Measurements from ENCODE around the gene ATP8B4.

Gene ATP8B4

DNA sequence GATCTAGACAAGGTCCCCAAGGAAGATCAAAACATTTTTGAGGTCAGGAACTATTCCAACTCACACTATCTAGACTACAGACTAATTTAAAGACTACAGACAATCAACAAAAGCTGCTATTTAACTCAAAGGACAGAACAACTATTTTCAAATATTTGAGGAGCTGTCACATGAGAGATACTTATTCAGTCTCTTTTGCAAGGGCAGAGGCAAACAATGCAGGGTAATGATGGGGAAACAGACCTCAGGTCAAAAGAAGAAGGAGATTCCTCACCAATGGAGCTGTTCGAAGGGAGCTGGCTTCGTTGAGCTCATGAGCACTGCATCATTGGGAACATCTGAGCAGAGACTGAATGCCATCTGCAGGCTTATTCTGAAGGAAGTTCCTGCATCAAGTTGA, 266.3 kb downstream of the ATP8B4 start:
- WGBS, 2 experiments, result 88 to 91% methylated on average over 2 of the region's 2 CpGs
- Histone ChIP-seq H3K9me3 (ENCODE audit: control insufficient read depth, low read length) (no peaks in the 10 kb centered on the region), H3K36me3 (ENCODE audit: control insufficient read depth, insufficient read depth, low read length) (no peaks in the 10 kb centered on the region), H3K27me3 (ENCODE audit: control insufficient read depth, insufficient read depth, low read length, poor library complexity, severe bottlenecking) (no peaks in the 10 kb centered on the region), H3K27ac (ENCODE audit: insufficient read depth, low read depth, low read length, poor library complexity, severe bottlenecking) (no peak overlapping the region), H3K4me3 (ENCODE audit: insufficient read depth, low read depth, low read length) (no peak overlapping the region), H3K4me1 (ENCODE audit: control insufficient read depth, insufficient read depth, low read length) (no peaks in the 10 kb centered on the region)

DNA sequence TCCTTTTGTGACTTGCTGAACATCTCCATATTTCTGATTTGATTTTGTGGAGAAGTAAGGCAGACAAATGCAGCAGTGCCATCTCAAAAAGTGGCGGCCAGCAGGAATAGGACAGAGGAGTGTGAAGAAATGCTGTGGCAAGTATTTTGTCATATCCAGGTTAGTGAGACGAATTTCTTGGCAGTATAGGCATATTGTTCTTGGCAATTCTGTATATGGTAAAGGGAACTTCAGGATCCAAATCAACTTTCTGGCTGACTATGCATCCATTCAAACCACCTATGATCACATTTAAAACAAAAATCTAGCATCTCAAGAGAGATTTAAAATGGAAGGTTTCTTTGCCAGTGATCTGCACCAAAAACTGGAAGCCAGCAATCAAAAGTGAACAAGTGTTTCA, 270.2 kb downstream of the ATP8B4 start:
- 92 to 97% methylated on average over 2 of the region's 2 CpGs for WGBS, 2 experiments
- Histone ChIP-seq H3K9me3 (ENCODE audit: control insufficient read depth, low read length) (no peaks in the 10 kb centered on the region), H3K4me1 (ENCODE audit: control insufficient read depth, insufficient read depth, low read length) (no peaks in the 10 kb centered on the region), H3K27ac (ENCODE audit: insufficient read depth, low read depth, low read length, poor library complexity, severe bottlenecking) (no peak overlapping the region), H3K4me3 (ENCODE audit: insufficient read depth, low read depth, low read length) (no peak overlapping the region), H3K27me3 (ENCODE audit: control insufficient read depth, insufficient read depth, low read length, poor library complexity, severe bottlenecking) (no peaks in the 10 kb centered on the region), H3K36me3 (ENCODE audit: control insufficient read depth, insufficient read depth, low read length) (no peaks in the 10 kb centered on the region)

DNA sequence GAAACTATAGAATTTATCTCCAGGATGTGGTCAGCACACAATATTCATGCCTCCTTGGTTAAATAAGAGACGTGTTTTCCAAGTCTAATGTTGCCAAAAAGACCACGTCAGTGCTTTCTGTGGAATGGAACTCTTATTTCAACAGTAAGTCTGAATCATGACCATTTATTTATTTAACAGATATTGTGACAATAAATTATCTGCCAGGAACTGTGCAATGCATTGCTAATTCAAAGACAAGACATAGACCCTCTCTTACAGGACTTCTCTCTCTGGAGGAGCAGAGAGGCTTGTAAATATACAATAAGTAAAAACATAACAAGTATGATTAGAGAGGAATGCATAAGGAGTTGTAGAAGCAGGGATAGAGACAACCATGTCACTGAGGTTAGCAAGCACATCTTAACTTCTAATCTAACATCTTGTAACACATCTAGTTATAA, 270.7 kb downstream of the ATP8B4 start:
- 93 to 94% methylated on average over 2 of the region's 2 CpGs for WGBS, 2 experiments
- Histone ChIP-seq H3K27me3 (ENCODE audit: control insufficient read depth, insufficient read depth, low read length, poor library complexity, severe bottlenecking) (no peaks in the 10 kb centered on the region), H3K36me3 (ENCODE audit: control insufficient read depth, insufficient read depth, low read length) (no peaks in the 10 kb centered on the region), H3K4me1 (ENCODE audit: control insufficient read depth, insufficient read depth, low read length) (no peaks in the 10 kb centered on the region), H3K9me3 (ENCODE audit: control insufficient read depth, low read length) (no peaks in the 10 kb centered on the region), H3K4me3 (ENCODE audit: insufficient read depth, low read depth, low read length) (no peak overlapping the region), H3K27ac (ENCODE audit: insufficient read depth, low read depth, low read length, poor library complexity, severe bottlenecking) (no peak overlapping the region)

DNA sequence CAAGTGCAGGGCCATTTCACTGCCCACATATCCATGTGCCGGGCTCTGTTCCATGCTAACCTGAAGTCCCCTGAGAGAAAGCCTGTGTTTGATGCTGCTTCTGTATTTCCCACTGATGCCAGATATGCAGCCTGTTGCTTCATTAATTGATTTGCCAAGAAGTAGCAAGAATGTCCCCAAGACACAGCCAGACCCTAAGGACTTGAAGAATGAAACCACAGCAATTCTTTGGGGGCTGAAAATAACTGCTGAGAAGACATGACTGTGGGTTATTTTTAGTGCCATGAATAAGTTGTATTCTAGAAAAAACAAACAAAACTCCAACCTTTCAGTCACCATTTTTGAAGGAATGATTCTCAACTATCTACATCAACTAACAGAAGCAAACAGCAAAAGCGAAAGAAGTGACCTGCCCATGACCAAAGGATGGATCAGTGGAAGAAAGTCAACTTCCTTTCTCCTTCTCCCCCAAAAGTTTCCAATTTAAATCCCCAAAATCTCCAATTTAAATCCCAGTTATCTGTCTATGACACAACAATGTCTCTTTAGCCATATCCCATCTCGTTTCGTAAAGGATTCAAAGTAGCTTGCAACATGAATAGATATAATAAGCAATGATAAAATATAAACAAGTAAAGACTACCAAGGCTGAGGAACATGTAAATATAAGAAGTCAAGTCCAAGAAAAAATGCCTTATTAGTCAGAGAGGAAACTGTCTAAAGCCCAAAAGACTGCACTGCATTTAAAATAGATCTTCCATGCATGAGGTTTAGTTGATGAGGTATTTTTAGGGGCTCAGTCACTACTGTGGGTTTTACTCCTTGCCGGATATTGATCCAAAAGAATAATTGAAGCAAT, 271.4 kb downstream of the ATP8B4 start:
- H3K4me1 ChIP-seq (ENCODE audit: control insufficient read depth, insufficient read depth, low read length), result no peaks in the 10 kb centered on the region
- H3K27ac ChIP-seq (ENCODE audit: insufficient read depth, low read depth, low read length, poor library complexity, severe bottlenecking), result no peak overlapping the region
- 91 to 95% methylated on average over 2 to 4 of the region's 5 CpGs for WGBS, 2 experiments
- no peaks in the 10 kb centered on the region for H3K27me3 ChIP-seq (ENCODE audit: control insufficient read depth, insufficient read depth, low read length, poor library complexity, severe bottlenecking)
- no peaks in the 10 kb centered on the region for H3K36me3 ChIP-seq (ENCODE audit: control insufficient read depth, insufficient read depth, low read length)
- H3K9me3 ChIP-seq (ENCODE audit: control insufficient read depth, low read length), result no peaks in the 10 kb centered on the region
- H3K4me3 ChIP-seq (ENCODE audit: insufficient read depth, low read depth, low read length), result no peak overlapping the region

DNA sequence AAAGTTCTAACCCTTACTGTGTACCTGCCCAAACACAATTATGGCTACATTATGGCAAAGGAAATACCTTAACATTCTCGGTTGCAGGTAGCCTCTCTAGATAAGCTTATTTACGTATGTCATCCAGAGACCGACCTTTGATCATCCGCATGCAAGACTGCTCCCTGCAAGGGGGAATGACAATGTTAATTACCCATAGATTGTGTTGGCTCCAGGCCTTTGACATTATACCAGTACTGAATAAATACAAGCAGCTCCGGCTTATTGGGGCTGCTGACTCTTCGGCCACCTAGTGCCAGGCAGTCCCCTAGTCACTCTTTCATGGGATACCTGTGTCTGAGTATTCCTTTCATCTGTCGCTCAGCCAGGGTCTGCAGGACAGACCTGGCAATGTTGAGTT, 274.6 kb downstream of the ATP8B4 start:
- Histone ChIP-seq H3K9me3 (ENCODE audit: control insufficient read depth, low read length) (no peaks in the 10 kb centered on the region), H3K27me3 (ENCODE audit: control insufficient read depth, insufficient read depth, low read length, poor library complexity, severe bottlenecking) (no peaks in the 10 kb centered on the region), H3K4me3 (ENCODE audit: insufficient read depth, low read depth, low read length) (no peak overlapping the region), H3K36me3 (ENCODE audit: control insufficient read depth, insufficient read depth, low read length) (no peaks in the 10 kb centered on the region), H3K4me1 (ENCODE audit: control insufficient read depth, insufficient read depth, low read length) (no peaks in the 10 kb centered on the region), H3K27ac (ENCODE audit: insufficient read depth, low read depth, low read length, poor library complexity, severe bottlenecking) (no peak overlapping the region)
- 92% methylated on average over 7 of the region's 7 CpGs for WGBS, 2 experiments

DNA sequence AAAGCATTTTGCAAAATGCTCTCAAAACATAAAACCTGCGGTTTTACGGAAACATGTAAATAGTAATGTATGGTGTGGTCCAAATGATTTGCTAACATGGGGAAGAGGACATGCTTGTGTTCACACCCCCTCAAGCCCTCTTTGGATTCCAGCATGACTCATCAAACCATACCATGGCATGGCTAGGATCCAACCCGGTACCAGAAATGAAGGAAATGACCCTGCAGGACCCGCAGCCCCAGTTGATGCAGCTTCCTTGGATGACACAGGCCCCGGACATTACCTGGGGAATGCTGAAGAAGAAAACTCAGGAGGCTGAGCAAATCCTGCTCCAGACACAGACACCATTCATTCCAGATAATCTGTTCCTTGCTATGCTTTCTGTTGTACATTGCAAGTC, 275.3 kb downstream of the ATP8B4 start:
- Histone ChIP-seq H3K27me3 (ENCODE audit: control insufficient read depth, insufficient read depth, low read length, poor library complexity, severe bottlenecking) (no peaks in the 10 kb centered on the region), H3K9me3 (ENCODE audit: control insufficient read depth, low read length) (no peaks in the 10 kb centered on the region), H3K4me1 (ENCODE audit: control insufficient read depth, insufficient read depth, low read length) (no peaks in the 10 kb centered on the region), H3K4me3 (ENCODE audit: insufficient read depth, low read depth, low read length) (no peak overlapping the region), H3K36me3 (ENCODE audit: control insufficient read depth, insufficient read depth, low read length) (no peaks in the 10 kb centered on the region), H3K27ac (ENCODE audit: insufficient read depth, low read depth, low read length, poor library complexity, severe bottlenecking) (no peak overlapping the region)
- WGBS, 2 experiments, result 95 to 96% methylated on average over 5 of the region's 5 CpGs

DNA sequence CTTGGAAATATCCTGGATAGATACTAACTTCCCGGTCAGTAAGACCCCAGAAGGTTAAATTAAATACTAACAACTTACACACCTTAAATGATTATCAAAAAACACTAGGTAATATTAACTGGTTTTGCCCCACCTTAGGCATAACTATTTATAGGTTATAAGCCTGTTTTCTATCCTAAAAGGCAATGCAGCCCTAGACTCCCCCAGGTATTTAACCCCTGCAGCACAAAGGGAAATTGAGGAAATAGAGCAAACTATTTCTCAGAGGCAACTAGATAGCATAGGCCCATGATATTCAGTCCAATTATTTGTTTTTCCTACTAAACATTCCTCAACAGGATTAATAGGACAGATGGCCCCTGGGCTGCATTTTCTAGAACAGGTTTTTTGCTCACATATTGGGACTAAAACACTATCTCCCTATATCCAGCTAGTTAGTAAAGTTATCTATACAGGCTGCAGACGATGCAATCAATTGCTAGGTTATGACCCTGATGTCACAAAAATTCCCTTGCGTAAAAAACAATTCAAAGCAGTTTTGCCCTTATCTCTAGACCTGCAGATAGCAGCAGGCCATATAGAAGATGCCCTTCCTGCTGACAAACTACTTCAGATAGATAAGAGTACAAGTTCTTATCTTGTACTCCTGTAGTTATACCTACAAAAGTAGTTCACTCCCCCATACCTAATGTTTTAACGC, 276.9 kb downstream of the ATP8B4 start:
- H3K4me3 ChIP-seq (ENCODE audit: insufficient read depth, low read depth, low read length), result no peak overlapping the region
- no peak overlapping the region for H3K27ac ChIP-seq (ENCODE audit: insufficient read depth, low read depth, low read length, poor library complexity, severe bottlenecking)
- no peaks in the 10 kb centered on the region for H3K27me3 ChIP-seq (ENCODE audit: control insufficient read depth, insufficient read depth, low read length, poor library complexity, severe bottlenecking)
- H3K36me3 ChIP-seq (ENCODE audit: control insufficient read depth, insufficient read depth, low read length), result no peaks in the 10 kb centered on the region
- 93 to 94% methylated on average over 3 to 4 of the region's 4 CpGs for WGBS, 2 experiments
- no peaks in the 10 kb centered on the region for H3K9me3 ChIP-seq (ENCODE audit: control insufficient read depth, low read length)
- no peaks in the 10 kb centered on the region for H3K4me1 ChIP-seq (ENCODE audit: control insufficient read depth, insufficient read depth, low read length)

DNA sequence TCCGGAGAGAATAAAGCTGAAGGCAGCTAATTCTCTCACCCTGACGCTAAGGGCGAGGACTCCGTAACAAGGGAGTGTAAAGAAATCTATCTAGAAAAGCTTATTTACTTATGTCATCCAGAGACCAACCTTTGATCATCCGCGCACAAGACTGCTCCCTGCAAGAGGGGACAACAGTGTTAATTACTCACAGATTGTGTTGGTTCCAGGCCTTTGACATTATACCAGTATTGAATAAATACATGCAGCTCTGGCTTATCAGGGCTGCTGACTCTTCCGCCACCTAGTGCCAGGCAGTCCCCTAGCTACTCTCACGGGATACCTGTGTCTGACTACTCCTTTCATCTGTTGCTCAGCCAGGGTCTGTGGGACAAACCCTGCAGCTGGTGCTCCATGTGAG, 286.5 kb downstream of the ATP8B4 start:
- no peak overlapping the region for H3K27ac ChIP-seq (ENCODE audit: insufficient read depth, low read depth, low read length, poor library complexity, severe bottlenecking)
- H3K4me1 ChIP-seq (ENCODE audit: control insufficient read depth, insufficient read depth, low read length), result no peaks in the 10 kb centered on the region
- no peaks in the 10 kb centered on the region for H3K36me3 ChIP-seq (ENCODE audit: control insufficient read depth, insufficient read depth, low read length)
- no peaks in the 10 kb centered on the region for H3K27me3 ChIP-seq (ENCODE audit: control insufficient read depth, insufficient read depth, low read length, poor library complexity, severe bottlenecking)
- no peak overlapping the region for H3K4me3 ChIP-seq (ENCODE audit: insufficient read depth, low read depth, low read length)
- no peaks in the 10 kb centered on the region for H3K9me3 ChIP-seq (ENCODE audit: control insufficient read depth, low read length)
- 79 to 86% methylated on average over 8 of the region's 8 CpGs for WGBS, 2 experiments

DNA sequence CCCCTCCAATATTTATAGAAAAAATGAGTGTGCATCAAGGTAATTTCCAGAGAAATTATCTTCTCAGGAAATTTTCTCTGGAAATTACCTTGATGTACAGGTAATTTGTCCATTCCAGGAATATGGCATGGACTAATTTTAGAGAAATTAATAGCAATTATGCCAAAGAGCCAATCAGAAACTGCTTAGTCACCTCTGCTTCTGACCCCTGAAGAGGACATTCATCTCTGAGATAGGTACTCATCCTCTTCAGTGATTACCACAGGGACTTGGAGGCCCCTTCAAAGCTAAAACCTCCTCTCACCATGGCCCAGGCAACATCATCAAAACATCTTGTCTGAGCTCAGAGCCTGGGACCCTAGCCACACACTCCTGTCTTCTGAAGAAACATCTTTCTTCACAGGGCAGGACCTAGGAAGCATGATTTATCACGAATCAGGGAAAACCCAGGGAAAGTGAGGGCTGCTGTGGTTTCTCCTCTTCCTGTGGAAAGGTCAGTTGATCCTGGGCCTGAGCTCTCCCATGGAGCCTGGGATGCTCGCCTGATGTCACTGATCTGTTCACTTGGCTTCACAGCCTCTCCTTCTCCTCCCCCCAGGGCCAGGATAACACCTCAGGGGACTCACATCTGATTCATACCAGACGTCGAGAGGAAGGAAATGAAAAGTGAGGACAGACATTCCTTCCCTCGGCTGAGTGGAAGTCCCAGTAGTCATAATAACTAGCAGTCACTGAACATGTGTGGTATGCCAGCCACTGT, 287.6 kb downstream of the ATP8B4 start:
- no peaks in the 10 kb centered on the region for H3K27me3 ChIP-seq (ENCODE audit: control insufficient read depth, insufficient read depth, low read length, poor library complexity, severe bottlenecking)
- H3K27ac ChIP-seq (ENCODE audit: insufficient read depth, low read depth, low read length, poor library complexity, severe bottlenecking), result no peak overlapping the region
- H3K36me3 ChIP-seq (ENCODE audit: control insufficient read depth, insufficient read depth, low read length), result no peaks in the 10 kb centered on the region
- no peaks in the 10 kb centered on the region for H3K9me3 ChIP-seq (ENCODE audit: control insufficient read depth, low read length)
- no peaks in the 10 kb centered on the region for H3K4me1 ChIP-seq (ENCODE audit: control insufficient read depth, insufficient read depth, low read length)
- H3K4me3 ChIP-seq (ENCODE audit: insufficient read depth, low read depth, low read length), result no peak overlapping the region
- 90% methylated on average over 5 of the region's 5 CpGs for WGBS, 2 experiments

DNA sequence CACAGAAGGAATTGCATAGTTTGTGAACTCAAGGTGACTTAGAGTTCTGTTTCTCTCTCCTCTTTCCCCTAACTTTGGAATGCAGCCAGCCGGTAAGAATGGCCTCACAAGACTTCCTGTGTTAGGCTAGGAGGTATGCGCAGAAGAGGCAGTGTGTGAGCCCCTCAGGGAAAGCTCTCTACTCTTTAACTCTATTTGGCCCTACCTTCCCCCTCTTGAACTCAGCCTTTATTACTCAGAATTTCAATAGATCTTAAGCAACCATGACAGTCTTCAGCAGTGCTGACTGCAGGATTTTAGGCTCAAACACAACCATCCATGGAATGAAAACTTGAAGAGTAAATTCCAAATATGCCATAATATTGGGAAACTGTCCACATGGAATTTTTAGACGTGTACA, 288.6 kb downstream of the ATP8B4 start:
- 79 to 83% methylated on average over 3 of the region's 3 CpGs for WGBS, 2 experiments
- H3K9me3 ChIP-seq (ENCODE audit: control insufficient read depth, low read length), result no peaks in the 10 kb centered on the region
- no peaks in the 10 kb centered on the region for H3K4me1 ChIP-seq (ENCODE audit: control insufficient read depth, insufficient read depth, low read length)
- no peaks in the 10 kb centered on the region for H3K36me3 ChIP-seq (ENCODE audit: control insufficient read depth, insufficient read depth, low read length)
- H3K27ac ChIP-seq (ENCODE audit: insufficient read depth, low read depth, low read length, poor library complexity, severe bottlenecking), result no peak overlapping the region
- H3K4me3 ChIP-seq (ENCODE audit: insufficient read depth, low read depth, low read length), result no peak overlapping the region
- no peaks in the 10 kb centered on the region for H3K27me3 ChIP-seq (ENCODE audit: control insufficient read depth, insufficient read depth, low read length, poor library complexity, severe bottlenecking)
